ENCODE results near the gene ABCA7.

GRCh38 chr19:1018393-1018792, 21.5 kb upstream of the ABCA7 start:
- TF ChIP-seq, protein P1, sequence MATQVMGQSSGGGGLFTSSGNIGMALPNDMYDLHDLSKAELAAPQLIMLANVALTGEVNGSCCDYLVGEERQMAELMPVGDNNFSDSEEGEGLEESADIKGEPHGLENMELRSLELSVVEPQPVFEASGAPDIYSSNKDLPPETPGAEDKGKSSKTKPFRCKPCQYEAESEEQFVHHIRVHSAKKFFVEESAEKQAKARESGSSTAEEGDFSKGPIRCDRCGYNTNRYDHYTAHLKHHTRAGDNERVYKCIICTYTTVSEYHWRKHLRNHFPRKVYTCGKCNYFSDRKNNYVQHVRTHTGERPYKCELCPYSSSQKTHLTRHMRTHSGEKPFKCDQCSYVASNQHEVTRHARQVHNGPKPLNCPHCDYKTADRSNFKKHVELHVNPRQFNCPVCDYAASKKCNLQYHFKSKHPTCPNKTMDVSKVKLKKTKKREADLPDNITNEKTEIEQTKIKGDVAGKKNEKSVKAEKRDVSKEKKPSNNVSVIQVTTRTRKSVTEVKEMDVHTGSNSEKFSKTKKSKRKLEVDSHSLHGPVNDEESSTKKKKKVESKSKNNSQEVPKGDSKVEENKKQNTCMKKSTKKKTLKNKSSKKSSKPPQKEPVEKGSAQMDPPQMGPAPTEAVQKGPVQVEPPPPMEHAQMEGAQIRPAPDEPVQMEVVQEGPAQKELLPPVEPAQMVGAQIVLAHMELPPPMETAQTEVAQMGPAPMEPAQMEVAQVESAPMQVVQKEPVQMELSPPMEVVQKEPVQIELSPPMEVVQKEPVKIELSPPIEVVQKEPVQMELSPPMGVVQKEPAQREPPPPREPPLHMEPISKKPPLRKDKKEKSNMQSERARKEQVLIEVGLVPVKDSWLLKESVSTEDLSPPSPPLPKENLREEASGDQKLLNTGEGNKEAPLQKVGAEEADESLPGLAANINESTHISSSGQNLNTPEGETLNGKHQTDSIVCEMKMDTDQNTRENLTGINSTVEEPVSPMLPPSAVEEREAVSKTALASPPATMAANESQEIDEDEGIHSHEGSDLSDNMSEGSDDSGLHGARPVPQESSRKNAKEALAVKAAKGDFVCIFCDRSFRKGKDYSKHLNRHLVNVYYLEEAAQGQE (IDR thresholded peaks at IDR 0.05), result no peak
- TF ChIP-seq FOXA1 (IDR thresholded peaks at IDR 0.05), result no peak
- TF ChIP-seq CTCF (IDR thresholded peaks at IDR 0.05; ENCODE audit: low read depth, low read length, missing input control), result no peak
- TF ChIP-seq, protein P2, sequence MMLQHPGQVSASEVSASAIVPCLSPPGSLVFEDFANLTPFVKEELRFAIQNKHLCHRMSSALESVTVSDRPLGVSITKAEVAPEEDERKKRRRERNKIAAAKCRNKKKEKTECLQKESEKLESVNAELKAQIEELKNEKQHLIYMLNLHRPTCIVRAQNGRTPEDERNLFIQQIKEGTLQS (IDR thresholded peaks at IDR 0.05), result no peak
- TF ChIP-seq, protein P3, sequence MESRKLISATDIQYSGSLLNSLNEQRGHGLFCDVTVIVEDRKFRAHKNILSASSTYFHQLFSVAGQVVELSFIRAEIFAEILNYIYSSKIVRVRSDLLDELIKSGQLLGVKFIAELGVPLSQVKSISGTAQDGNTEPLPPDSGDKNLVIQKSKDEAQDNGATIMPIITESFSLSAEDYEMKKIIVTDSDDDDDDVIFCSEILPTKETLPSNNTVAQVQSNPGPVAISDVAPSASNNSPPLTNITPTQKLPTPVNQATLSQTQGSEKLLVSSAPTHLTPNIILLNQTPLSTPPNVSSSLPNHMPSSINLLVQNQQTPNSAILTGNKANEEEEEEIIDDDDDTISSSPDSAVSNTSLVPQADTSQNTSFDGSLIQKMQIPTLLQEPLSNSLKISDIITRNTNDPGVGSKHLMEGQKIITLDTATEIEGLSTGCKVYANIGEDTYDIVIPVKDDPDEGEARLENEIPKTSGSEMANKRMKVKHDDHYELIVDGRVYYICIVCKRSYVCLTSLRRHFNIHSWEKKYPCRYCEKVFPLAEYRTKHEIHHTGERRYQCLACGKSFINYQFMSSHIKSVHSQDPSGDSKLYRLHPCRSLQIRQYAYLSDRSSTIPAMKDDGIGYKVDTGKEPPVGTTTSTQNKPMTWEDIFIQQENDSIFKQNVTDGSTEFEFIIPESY (IDR thresholded peaks at IDR 0.05), result no peak
- no peak for TF ChIP-seq RAD21 (IDR thresholded peaks at IDR 0.05)
- no peak for TF ChIP-seq JUND (IDR thresholded peaks at IDR 0.05)
- TF ChIP-seq NR2F2 (IDR thresholded peaks at IDR 0.05), result no peak
- TF ChIP-seq SP1 (IDR thresholded peaks at IDR 0.05), result no peak
- no peak for TF ChIP-seq TAF1 (conservative IDR thresholded peaks at IDR 0.05)
- no peak for TF ChIP-seq EGR1 (IDR thresholded peaks at IDR 0.05; ENCODE audit: low read depth in 2 of 2)
- TF ChIP-seq YY1 (IDR thresholded peaks at IDR 0.05), result no peak
